ENCODE measurements around the gene RTN4RL1.

The RTN4RL1 gene

DNA sequence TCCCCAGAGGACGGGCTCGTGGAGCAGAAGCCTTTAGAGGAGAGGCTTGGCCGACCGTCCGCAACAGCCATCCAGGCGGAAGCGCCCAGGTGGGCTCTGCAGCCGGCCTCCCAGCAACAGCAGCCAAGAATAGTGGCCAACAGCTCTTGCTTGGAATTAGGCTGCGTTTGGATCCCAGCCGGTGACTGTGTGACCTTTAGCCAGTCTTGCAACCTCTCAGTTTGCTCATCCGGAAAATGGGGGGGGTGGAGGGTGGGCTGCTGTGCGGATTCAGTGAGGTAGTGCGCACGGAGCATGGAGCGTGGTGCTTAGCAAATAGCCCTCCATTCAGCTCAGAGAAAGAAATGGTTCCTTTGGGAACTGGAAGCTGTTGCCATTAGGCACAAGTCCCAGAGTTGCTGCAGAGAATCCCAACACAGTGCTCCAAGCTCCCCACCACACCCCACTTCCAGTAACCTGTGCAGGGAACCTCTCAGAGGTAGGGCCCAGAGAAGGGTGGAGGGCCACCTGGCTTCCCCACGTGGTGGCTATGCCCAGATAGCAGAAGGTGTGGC is 46.7 kb downstream of the RTN4RL1 start:
- no peak for DNase-seq (ENCODE audit: low read depth in 1 of 2, low spot score in 1 of 2)

DNA sequence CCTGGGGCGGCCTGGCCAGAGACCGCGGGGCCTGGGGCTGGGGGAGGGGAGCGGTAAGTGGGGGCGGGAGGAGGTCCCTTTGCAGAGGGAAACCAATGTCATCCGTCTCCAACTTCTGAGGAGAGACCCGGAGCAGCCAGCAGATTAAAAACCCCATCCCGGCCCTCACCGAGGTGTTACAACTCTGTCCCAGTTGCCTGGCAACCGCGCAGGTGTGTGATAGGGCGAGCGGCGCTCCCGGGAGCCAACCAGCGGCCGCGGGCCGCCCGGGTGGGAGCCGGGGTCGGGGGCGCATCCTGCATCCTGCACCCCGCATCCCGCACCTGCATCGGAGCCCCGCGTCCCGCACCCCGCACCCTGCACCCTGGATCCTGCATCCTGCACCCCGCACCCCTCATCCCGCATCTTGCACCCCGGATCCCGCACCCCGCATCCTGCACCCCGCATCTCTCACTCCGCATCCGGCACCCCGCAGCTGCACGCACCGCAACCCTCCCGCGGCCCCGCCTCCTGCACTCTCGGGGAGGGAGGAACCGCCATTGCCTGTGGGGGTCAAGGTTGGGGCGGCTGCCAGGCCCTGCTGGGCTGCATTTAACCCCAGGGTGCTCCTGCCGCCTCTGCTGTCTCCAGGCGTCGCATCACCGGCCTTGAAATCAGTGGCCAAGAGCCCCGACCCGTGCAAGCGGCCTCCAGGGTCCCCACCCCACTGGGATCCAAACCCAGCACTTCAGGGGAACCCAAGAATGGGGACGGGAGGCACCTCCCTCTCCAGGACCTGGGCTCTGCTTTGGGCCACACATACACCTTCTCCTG is 47.3 kb downstream of the RTN4RL1 start:
- DNase-seq (ENCODE audit: low read depth in 1 of 2, low spot score in 1 of 2), result no peak

DNA sequence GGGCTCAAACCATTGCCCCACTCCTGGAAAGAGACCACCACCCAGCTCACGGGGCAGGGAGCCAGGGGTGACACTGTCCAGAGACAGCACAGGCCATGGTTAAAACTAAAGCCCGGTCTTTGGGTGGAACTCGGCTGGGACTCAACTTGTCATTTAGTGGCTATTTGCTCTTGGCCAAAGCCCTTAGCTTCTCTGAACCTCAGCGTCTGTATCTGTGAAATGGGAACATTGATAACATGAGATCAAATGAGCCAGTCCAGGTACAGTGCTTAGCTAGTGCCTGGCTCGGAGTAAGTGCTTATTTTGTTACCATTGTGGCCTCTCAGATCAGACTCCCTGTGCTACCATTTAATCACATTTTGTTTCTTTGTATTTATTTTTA is 48.5 kb downstream of the RTN4RL1 start:
- DNase-seq (ENCODE audit: low read depth in 1 of 2, low spot score in 1 of 2), result no peak

DNA sequence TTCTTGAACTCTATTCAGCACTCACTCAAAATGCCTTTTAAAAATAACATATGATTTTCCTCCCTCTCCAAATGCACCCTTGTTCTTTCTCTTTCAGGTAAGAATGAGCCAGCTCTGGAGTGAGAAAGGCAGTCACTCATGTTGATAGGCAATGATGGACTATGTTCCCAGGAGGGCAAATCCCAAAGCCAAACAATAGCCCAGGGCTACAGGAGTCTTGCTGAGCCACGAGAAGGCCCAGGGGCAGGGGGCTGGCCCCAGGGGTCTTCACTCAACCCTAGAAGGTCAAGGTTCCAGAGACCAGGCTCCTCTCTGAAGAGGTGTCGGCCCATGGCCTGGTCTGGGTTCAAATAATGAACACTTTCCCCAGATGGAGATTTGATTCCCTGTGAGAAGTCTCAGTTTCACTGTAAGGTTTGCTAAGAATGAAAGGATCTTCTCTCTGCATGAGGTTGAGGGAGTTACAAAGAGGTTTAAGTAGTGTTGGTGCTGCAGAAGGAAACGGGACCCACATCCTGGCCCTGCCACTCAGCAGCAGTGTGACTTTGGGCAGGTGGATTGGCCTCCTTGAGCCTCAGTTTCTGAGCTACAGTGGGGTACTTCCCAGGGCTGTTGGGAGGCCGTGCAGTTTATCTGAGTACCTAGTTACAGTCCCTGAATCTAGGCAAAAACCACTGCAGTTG is 49.0 kb downstream of the RTN4RL1 start:
- no peak for DNase-seq (ENCODE audit: low read depth in 1 of 2, low spot score in 1 of 2)

DNA sequence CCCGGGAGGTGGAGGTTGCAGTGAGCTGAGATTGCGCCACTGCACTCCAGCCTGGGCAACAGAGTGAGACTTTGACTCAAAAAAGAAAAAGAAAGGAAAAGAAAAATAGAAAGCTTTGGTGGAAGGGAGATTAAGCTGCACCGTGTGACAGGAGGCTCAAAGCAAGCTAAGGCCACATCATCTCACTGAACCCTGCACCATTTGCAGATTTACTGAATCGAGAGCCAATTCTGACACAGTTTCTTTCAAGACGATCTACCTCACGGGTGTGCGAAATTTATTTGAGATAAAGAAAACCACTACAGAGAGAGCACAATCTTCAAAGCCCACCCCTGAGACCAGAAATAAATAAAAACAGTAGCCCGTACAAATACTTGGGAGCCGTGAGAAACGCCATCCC is 49.6 kb downstream of the RTN4RL1 start:
- no peak for DNase-seq (ENCODE audit: low read depth in 1 of 2, low spot score in 1 of 2)

DNA sequence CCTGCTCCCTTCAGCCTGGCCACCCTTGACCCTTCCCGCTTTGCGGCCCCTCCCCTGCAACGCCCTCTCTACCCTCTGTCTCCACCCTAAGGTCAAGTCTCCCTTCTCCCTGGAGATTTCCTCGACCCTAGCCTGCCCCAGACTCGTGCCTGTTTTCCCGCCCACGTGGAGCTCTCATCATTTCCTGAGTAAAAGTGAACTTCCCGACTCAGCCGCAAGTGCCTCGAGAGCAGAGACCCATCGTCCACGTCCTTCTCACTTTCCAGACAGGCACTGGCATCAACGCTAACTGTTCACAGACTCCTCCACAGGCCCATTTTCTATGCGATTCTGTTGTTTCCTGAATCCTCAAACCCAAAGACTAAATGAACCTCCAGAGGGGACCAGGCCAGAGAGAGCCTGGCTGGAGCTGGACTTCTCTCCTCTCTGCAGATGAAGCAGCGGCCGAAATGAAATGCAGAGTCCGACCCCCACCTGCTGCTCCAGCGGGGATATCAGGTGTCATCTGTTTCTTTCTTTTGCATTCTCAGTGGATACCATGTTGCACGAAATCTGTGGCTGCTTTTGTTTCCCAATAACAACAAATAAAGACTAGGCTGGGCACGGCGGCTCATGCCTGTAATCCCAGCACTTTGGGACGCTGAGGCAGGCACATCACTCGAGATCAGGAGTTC is 52.5 kb downstream of the RTN4RL1 start:
- DNase-seq (ENCODE audit: low read depth in 1 of 2, low spot score in 1 of 2), result no peak

DNA sequence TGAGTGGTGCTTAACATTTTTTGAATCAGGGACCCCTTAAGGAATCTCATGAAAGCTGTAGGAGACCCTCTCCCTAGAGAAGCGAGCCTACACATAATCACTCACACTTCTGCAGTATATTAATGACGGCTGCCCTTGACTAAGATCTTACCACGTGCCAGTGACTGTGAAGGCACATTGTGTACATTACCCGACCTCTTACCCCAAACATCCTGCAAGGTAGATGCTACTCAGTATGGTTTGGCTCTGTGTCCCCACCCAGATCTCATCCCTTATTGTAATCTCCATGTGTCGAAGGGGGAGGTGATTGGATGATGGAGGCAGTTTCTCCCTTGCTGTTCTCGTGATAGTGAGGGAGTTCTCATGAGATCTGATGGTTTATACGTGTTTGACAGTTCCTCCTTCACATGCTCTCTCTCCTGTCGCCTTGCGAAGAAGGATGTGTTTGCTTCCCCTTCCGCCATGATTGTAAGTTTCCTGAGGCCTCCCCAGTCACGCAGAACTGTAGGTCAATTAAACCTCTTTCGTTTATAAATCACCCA is 54.2 kb downstream of the RTN4RL1 start:
- DNase-seq (ENCODE audit: low read depth in 1 of 2, low spot score in 1 of 2), result no peak

DNA sequence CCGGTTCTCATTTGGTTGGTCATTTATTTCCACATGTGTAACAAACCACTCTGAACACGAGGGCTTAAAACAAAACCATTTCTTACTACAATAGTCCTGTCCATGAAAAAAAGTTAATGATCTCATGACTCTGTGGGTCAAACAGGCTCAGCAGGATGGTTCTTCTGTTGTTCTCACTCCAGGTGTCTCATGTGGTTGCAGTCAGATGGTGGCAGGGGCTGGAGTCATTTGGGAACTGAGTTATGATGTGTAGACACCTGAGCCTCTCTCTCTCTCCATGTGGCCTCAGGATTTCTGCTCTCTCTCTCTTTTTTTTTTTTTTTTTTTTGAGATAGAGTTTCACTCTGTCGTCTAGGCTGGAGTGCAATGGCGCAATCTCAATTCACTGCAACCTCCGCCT is 55.4 kb downstream of the RTN4RL1 start:
- no peak for DNase-seq (ENCODE audit: low read depth in 1 of 2, low spot score in 1 of 2)

DNA sequence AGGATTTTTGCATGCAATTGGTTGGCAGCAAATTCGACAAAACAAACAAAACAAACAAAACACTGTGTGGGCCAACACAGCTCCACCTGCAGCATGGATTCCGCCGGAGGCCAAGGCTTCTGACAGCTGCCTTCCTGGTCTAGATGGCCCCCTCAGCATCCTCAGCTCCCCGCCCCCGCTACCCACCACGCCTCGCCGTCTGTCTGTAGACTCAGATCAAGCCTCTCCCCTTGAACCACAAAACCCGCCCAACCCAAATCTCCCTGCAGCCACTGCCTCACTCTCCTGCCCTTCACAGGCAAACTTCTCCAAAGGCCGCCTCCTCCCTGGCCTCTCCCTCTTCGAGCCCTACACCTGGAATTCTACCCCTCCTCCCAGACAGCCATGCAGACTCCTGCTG is 57.9 kb downstream of the RTN4RL1 start:
- no peak for DNase-seq (ENCODE audit: low read depth in 1 of 2, low spot score in 1 of 2)

DNA sequence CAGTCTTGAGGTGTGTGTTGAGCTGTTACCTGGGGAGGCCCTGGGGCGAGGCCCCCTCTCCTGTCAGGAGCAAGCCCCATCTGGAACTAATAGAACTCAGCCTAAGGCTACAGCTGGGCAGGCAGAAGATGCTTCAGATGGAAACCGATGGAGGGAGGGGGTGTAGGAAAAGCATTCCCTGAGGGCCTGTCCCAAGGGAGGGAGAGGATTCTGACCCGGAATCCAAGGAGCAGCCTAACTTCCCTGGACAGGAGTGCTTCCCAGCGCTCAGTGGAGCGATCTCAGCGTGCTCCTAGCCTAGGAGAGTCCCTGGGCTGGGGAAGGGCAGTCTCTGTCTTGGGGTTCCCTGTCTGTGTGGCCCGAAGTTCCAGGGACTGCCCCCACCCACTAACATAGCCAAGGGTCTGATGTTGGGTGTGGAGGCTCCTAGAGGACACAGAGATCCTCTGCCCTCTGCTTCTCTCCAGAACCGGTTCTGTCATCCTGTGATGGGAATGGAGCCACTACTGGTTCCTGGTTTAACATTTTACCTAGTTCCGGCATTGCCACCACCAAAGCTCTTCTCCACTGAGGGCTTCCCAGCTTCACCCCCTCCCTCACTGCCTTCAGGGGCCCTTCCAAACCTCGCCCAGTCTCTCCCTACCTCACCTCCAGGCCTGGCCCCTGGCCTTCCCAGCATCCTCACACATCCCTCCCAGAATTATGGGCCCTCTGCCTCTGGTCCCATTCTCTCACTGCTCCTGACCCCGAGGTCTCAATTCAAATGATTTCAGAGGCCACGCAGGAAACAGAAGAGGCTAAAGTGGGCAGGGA is 58.7 kb downstream of the RTN4RL1 start:
- DNase-seq (ENCODE audit: low read depth in 1 of 2, low spot score in 1 of 2), result no peak

DNA sequence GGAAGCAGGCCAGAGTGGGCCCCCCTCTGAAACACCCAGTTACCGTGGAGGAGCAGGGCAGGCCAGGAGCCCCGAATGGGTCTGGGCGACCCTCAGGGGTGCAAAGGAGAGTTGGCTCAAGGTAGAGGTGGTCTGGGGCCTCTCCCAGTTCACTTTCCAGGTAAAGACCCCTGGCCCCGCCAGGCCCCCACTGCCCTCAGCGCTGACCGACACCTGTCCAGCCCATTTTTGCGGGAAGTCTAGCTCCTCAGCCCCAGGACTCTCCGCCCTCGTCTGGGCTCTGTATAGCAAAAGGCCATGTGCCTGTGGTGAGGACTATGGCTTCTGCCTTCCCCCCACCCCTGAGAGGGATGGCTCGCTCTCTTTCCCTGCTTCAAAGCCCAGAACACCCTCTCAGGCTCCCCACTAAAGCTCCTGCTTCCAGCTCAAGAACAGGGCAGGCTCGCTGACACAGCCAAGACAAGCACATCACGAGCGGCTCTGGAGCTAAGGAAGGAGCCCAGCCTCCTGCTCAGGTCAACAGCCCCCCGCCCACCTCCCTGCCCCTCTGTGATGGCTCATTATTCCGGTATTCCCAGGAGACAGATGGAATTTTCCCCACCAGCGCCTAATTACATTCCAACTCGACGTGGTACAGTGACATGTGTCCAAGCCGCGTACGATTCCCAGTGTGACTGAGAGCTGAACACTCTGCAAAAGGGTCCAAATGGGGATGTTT is 59.4 kb downstream of the RTN4RL1 start:
- no peak for DNase-seq (ENCODE audit: low read depth in 1 of 2, low spot score in 1 of 2)

DNA sequence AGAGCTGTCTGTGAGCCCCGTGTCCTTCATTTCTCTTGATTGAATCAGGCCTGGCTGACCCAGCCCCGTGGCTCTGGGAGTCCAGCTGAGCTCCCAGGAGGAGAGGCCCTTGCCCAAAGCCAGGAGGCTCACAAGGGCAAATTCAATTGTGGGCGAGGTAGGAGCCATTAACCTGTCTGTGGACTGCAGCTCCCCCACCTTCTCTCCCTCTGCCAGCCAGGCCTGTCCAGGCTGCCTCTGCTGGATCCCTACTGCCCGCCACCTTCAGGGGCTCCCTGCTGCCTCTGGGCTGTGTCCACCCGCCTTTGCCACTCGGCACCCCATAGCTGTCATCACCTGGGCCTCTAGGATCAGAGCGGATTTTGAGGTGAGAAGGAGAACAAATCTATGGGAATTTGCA is 61.9 kb downstream of the RTN4RL1 start:
- no peak for DNase-seq (ENCODE audit: low read depth in 1 of 2, low spot score in 1 of 2)

DNA sequence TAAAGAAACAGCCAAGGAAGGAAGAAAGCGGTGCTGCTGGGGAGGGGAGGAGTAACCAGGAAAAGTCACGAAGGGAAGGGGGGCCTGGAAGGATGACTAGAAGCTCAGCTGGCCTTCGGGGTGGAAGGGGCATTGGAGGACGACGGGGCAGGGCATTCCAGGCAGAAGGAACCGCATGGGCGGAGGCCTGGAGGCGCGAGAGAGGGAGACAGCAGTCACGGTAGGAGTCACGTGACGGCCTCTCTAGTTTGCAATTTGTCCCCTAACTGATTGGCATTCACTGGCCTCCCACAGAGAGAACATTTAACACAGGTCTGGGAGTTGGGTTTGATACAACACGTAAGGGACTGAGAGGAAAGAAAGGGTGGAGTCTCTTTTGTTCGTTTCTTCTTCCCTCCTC is 63.9 kb downstream of the RTN4RL1 start:
- no peak for DNase-seq (ENCODE audit: low read depth in 1 of 2, low spot score in 1 of 2)

DNA sequence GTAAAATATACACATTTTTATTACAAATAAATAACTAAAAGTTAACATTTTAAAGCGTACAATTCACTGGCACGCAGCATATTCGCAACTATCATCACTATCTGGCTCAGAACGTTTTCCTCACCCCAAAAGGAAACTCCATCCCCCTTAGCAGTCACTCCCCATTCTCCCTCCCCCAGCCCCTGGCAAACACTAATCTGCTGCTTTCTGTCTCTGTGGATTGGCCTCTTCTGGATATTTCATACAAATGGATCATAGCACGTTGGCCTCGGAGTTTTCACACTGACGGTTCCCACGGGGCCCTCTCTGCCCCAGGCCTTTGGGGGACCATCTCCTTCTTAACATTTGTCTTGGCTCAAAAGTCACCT is 64.6 kb downstream of the RTN4RL1 start:
- no peak for DNase-seq (ENCODE audit: low read depth in 1 of 2, low spot score in 1 of 2)

DNA sequence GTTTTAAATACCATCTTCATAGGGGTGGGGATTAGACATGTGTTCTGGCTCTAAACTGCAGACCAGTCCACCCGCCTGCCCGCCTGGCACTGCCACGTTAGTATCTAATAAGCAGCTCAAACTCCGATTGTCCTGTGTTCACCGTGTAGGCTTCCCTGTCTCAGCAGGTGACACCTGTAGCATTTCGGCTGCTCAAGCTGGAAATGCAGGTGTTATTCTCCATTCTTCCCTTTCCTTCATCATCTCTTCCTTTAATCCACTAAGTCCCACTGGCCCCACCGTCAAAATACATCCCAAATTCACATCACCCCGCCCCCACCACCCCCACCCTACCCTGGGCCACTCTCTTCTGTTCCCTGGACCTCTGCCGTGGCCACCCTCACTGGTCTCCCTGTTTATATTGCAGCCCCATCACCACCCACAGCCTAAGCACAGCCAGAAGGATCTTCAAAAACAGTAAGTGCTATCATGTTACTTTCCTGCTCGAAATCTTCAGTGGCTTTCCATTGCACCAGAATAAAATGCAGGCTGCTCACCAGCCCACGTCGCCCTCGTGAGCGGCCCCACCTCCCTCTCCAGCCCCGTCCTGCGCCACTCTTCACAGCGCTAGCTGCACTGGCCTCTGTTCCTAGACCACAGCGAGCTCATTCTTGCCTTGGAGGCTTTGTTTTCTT is 65.1 kb downstream of the RTN4RL1 start:
- no peak for DNase-seq (ENCODE audit: low read depth in 1 of 2, low spot score in 1 of 2)

DNA sequence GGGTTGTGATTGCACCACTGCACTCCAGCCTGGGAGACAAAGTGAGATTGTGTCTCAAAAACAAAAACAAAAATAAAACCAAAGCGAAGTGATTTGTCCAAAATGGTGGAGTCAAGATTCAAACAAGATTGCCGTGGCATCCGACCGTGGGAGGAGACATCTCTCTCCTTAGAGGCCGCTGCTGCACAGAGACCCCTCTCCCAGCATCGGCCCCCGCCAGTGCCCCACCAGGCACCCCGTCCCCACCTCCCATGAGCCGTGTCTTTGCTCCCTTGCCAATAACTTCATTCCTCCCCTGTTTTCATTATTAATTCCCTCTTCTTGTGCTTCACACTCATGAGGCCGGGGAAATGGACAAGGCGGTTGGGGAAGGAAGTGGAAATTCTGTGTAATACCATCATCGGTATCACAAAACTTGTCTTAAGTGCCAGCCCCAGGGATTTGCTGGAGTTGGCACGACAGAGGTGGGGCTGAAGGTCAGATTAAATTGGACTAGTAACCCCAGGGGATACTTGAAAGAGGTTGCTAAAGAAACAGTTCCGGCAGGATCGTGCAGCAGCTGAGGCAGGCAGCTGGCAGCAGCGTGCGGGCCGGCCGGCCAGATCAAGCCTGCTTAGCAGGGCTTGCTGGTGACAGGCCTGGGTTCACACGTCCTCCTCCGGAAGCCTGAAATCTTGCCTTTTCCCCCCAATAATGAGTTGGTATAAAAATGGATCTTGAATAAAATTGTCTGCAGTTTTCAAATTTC is 66.8 kb downstream of the RTN4RL1 start:
- no peak for DNase-seq (ENCODE audit: low read depth in 1 of 2, low spot score in 1 of 2)

DNA sequence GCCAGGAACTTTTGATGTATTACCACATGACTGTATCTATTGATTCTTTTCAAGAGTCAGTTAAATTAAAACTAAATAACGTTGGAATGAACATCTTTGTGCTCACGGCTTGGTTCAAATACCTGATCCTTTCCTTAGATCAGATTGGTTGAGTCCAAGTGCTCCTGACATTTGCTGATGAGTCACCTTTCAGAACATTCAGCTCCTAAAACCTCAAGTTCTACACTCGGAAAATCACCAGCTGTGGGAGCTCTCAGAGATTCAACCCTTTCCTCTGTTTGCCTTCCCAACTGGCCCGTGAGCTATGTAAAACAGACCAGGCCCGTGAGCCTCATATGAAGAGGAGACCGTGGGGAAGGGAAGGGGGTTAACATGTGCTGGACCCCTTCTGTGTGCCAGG is 68.1 kb downstream of the RTN4RL1 start:
- no peak for DNase-seq (ENCODE audit: low read depth in 1 of 2, low spot score in 1 of 2)

DNA sequence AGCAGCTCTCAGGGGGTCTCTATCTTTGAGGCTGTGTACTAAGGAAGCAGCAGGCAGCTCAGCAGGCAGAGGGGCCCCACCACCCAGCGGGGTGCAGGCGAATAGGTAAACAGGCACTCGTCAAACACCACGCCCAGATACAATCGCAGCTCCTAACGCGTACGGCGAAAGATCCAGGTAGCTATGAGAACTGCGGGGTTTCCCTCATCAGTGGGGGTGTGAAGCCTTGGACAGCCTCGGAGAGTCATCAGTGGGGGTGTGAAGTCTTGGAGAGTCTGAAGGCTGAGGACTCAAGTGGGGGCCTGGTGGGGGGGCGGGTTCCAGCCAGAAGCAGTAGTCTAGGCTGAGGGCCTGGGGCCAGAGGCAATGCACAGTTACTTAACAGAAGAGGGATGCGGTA is 69.0 kb downstream of the RTN4RL1 start:
- no peak for DNase-seq (ENCODE audit: low read depth in 1 of 2, low spot score in 1 of 2)

DNA sequence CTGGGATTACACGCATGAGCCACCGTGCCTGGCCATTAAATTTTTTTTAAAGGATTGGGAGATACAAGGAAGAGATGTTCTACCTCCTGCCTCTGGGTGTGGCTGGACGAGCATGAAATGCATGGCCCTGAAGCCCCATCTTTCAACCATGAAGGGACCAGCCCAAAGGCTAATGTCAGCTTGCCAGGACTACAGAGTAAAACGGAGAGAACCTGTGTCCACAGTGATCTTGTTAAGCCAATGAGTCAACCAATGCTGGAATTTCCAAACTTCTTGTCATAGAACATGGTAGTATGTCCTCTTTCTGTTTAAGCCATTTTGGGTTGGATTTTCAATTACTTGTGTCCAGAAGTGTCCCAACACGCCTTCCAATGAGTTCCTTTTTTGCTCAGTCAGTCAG is 71.3 kb downstream of the RTN4RL1 start:
- DNase-seq (ENCODE audit: low read depth in 1 of 2, low spot score in 1 of 2), result no peak
